Stimulated activated CD4-positive, alpha-beta T cell treated with anti-CD3 and anti-CD28 coated beads, Interleukin-15, amount 100 ng/mL, for 24 hours (primary cell): ENCODE data around the gene SYVN1.
"Not testable (repeated sequence)": the region's sequence is repeated elsewhere in the genome, so short reads cannot be mapped to it uniquely, and the experiment has no call there.

Source experiments
- DNase-seq: peaks from one replicate; pipeline ENCODE4 v3.0.0-alpha.2; 2020

SYVN1 gene

GRCh38 chr11:65126624-65127274 is 7.6 kb downstream of the SYVN1 start:
- DNase-seq, result no peak

- no peak for DNase-seq
Measured at GRCh38 chr11:65125197-65126056, 8.9 kb downstream of the SYVN1 start.

GRCh38 chr11:65124480-65125196 is 9.7 kb downstream of the SYVN1 start:
- DNase-seq, result no peak

GRCh38 chr11:65121865-65122696 is 12.2 kb downstream of the SYVN1 start, which contains the start of the genes FAU and MRPL49:
Gene FAU, minus strand, starts transcription at chr11:65122134. Its CDS starts 321 bp downstream, at chr11:65121813.
Gene MRPL49, plus strand, starts transcription at chr11:65122321. Its CDS starts 26 bp downstream, at chr11:65122347.
- peak; percentile 100 for DNase-seq

- DNase-seq, result peak; percentile 47
Measured at GRCh38 chr11:65121447-65121864, 12.9 kb downstream of the SYVN1 start.

GRCh38 chr11:65120831-65121230 is 13.5 kb downstream of the SYVN1 start:
- DNase-seq, result no peak

- DNase-seq, result no peak
Measured at GRCh38 chr11:65119670-65119995, 14.7 kb downstream of the SYVN1 start.

- not testable (repeated sequence) for DNase-seq
Measured at GRCh38 chr11:65118891-65119669, 15.2 kb downstream of the SYVN1 start.

GRCh38 chr11:65118097-65118837 is 16.1 kb downstream of the SYVN1 start:
- DNase-seq, result no peak

GRCh38 chr11:65117206-65118096 is 16.9 kb downstream of the SYVN1 start, which contains the start of gene ZNHIT2:
Gene ZNHIT2, minus strand, starts transcription at chr11:65117701. Its CDS starts 48 bp downstream, at chr11:65117653.
- peak; percentile 100 for DNase-seq

GRCh38 chr11:65116370-65117205 is 17.7 kb downstream of the SYVN1 start:
- DNase-seq, result peak; percentile 76

GRCh38 chr11:65115361-65116082 is 18.8 kb downstream of the SYVN1 start:
- no peak for DNase-seq

- DNase-seq, result no peak
Measured at GRCh38 chr11:65114538-65115171, 19.7 kb downstream of the SYVN1 start.

- DNase-seq, result no peak
Measured at GRCh38 chr11:65113839-65114238, 20.5 kb downstream of the SYVN1 start.

- DNase-seq, result no peak
Measured at GRCh38 chr11:65113361-65113756, 21.0 kb downstream of the SYVN1 start.

- peak; percentile 83 for DNase-seq
Measured at GRCh38 chr11:65112546-65113360, 21.6 kb downstream of the SYVN1 start.
